Vagina (tissue), 2 donors: ENCODE measurements around the gene DENND4B.

ENCODE experiments used
- POLR2A ChIP-seq, 2 donors: fragments of 450-650 bp; IDR thresholded peaks; one replicate each; pipeline ENCODE4 v1.6.1; 2017; ENCODE audit warnings: antibody characterized with exemption in 2 of 2, mild to moderate bottlenecking in 2 of 2, moderate library complexity in 2 of 2
- POLR2AphosphoS5 ChIP-seq, 2 donors: sonication (generic); formaldehyde crosslinking; IDR thresholded peaks; one replicate each; pipeline ENCODE4 v1.9.0; 2017; ENCODE audit warnings: antibody characterized with exemption in 2 of 2, mild to moderate bottlenecking in 2 of 2, low read depth in 1 of 2; ENCODE audit not compliant: insufficient read depth in 1 of 2
- TF ChIP-seq, protein P1 (sequence below), 3 experiments: fragments of 450-650 bp in 2 of 3; fragments of 200-600 bp in 1 of 3; sonication (generic) in 1 of 3; IDR thresholded peaks; one replicate each; pipeline ENCODE4 v1.5.1; 2017 to 2019; ENCODE audit warnings: antibody characterized with exemption in 3 of 3, mild to moderate bottlenecking in 2 of 3, moderate library complexity in 2 of 3

DNA sequence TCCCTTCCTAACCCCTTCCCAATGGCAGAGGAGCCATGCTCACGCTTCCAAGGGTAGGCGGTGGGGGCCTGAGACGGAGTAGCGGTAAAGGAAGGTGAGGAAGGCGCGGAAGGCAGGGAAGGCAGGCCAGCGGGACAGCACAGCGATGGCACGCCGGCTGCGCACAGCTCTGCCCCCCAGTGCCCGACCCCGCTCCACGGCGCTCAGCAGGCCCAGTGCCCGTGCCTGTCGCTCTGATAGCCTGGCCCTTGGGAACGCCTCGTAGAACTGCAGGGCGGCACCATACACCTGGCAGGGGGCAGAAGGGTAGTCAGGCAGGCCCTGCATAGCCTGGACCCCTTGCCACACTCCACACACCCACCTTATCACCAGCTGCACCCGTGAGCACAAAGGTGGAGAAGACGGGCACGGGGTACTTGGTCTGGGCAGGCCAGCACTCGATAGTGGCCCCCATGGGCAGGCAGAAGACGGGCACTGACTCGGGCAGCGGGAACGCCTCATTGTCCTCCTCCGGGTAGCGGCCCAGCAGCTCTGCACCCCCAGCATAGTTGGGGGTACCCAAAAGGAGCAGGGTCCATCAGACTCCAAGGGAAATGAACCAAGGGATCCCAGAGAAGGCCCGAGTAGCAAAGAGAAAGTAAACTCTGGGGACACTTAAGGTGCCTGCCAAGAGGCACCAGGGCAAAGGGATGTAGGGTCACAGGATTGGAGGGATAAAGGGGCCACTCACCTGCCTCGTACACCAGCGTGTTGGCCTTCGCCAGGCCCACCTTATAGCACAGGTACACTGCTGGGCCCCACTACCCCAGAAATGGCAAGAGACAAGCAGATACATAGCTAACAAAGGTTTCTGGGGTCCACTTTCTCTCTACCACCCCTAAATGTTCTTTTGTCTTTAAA, 4.4 kb downstream of the DENND4B start:
- TF ChIP-seq, protein P1, sequence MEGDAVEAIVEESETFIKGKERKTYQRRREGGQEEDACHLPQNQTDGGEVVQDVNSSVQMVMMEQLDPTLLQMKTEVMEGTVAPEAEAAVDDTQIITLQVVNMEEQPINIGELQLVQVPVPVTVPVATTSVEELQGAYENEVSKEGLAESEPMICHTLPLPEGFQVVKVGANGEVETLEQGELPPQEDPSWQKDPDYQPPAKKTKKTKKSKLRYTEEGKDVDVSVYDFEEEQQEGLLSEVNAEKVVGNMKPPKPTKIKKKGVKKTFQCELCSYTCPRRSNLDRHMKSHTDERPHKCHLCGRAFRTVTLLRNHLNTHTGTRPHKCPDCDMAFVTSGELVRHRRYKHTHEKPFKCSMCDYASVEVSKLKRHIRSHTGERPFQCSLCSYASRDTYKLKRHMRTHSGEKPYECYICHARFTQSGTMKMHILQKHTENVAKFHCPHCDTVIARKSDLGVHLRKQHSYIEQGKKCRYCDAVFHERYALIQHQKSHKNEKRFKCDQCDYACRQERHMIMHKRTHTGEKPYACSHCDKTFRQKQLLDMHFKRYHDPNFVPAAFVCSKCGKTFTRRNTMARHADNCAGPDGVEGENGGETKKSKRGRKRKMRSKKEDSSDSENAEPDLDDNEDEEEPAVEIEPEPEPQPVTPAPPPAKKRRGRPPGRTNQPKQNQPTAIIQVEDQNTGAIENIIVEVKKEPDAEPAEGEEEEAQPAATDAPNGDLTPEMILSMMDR (IDR thresholded peaks at IDR 0.05) = no peak
- TF ChIP-seq POLR2A (IDR thresholded peaks at IDR 0.05) (no peak), POLR2AphosphoS5 (IDR thresholded peaks at IDR 0.05; ENCODE audit: insufficient read depth in 1 of 2, low read depth in 1 of 2) (no peak)
